SK-N-SH treated with all-trans-retinoic acid at 6 μM for 48 hours (cell line): ENCODE results near the gene DENND1A.

Source experiments
- ATAC-seq: fragments of 200-7000 bp; cut with Tn5 transposase; 3 replicates; pipeline ENCODE4 v1.9.1; 2020; ENCODE audit warnings: mild to moderate bottlenecking, moderate library complexity
- ARNTL ChIP-seq: fragments of 450-650 bp; formaldehyde crosslinking; IDR thresholded peaks from 2 replicates; pipeline ENCODE4 v1.5.0; 2020; ENCODE audit warnings: low read depth, mild to moderate bottlenecking, moderate library complexity, borderline replicate concordance
- CREB5 ChIP-seq: fragments of 250-450 bp; sonication (Bioruptor Pico); IDR thresholded peaks from 2 replicates; pipeline ENCODE4 v1.5.1; 2020; ENCODE audit warnings: low read depth, mild to moderate bottlenecking, moderate library complexity
- CSDC2 ChIP-seq: fragments of 250-450 bp; sonication (Bioruptor Pico); IDR thresholded peaks from 2 replicates; pipeline ENCODE4 v1.5.0; 2020; ENCODE audit warnings: mild to moderate bottlenecking, moderate library complexity
- CSRNP3 ChIP-seq: fragments of 250-450 bp; sonication (Bioruptor Pico); IDR thresholded peaks from 2 replicates; pipeline ENCODE4 v1.5.1; 2021; ENCODE audit warnings: mild to moderate bottlenecking, moderate library complexity
- GLIS3 ChIP-seq: fragments of 250-450 bp; sonication (Bioruptor Pico); IDR thresholded peaks from 2 replicates; pipeline ENCODE4 v1.5.0; 2020; ENCODE audit warnings: mild to moderate bottlenecking, moderate library complexity
- ISL1 ChIP-seq: fragments of 250-450 bp; sonication (Bioruptor Pico); IDR thresholded peaks from 2 replicates; pipeline ENCODE4 v2.1.2; 2022; ENCODE audit warnings: mild to moderate bottlenecking, moderate library complexity
- PATZ1 ChIP-seq: fragments of 250-450 bp; sonication (Bioruptor Pico); IDR thresholded peaks from 2 replicates; pipeline ENCODE4 v1.8.0; 2020; ENCODE audit warnings: mild to moderate bottlenecking, moderate library complexity, borderline replicate concordance
- PPARA ChIP-seq: fragments of 250-450 bp; sonication (Bioruptor Pico); IDR thresholded peaks from 2 replicates; pipeline ENCODE4 v1.5.0; 2020; ENCODE audit warnings: mild to moderate bottlenecking, borderline replicate concordance
- SNAI2 ChIP-seq: fragments of 250-450 bp; sonication (Bioruptor Pico); IDR thresholded peaks from 2 replicates; pipeline ENCODE4 v1.5.0; 2020; ENCODE audit warnings: mild to moderate bottlenecking, moderate library complexity
- TOX ChIP-seq: fragments of 250-450 bp; sonication (Bioruptor Pico); IDR thresholded peaks from 2 replicates; pipeline ENCODE4 v1.8.0; 2021; ENCODE audit warnings: mild to moderate bottlenecking, moderate library complexity, borderline replicate concordance
- TSHZ2 ChIP-seq: fragments of 250-450 bp; sonication (Bioruptor Pico); IDR thresholded peaks from 2 replicates; pipeline ENCODE4 v1.5.0; 2020; ENCODE audit warnings: mild to moderate bottlenecking, moderate library complexity
- ZFP3 ChIP-seq: fragments of 250-450 bp; sonication (Bioruptor Pico); IDR thresholded peaks from 2 replicates; pipeline ENCODE4 v1.5.0; 2020; ENCODE audit warnings: mild to moderate bottlenecking, moderate library complexity
- ZFP30 ChIP-seq: fragments of 450-650 bp; formaldehyde crosslinking; IDR thresholded peaks from 2 replicates; pipeline ENCODE4 v1.5.0; 2022; ENCODE audit warnings: mild to moderate bottlenecking, moderate library complexity
- ZNF565 ChIP-seq: fragments of 450-650 bp; formaldehyde crosslinking; conservative IDR thresholded peaks from 2 replicates; pipeline ENCODE4 v1.5.0; 2020; ENCODE audit warnings: low read depth, mild to moderate bottlenecking, moderate library complexity
- ZNF70 ChIP-seq: fragments of 450-650 bp; formaldehyde crosslinking; IDR thresholded peaks from 2 replicates; pipeline ENCODE4 v1.5.0; 2020; ENCODE audit warnings: mild to moderate bottlenecking, moderate library complexity
- ZNF8 ChIP-seq: fragments of 450-650 bp; formaldehyde crosslinking; IDR thresholded peaks from 2 replicates; pipeline ENCODE4 v1.5.0; 2020; ENCODE audit warnings: mild to moderate bottlenecking, moderate library complexity

DENND1A gene

GRCh38 chr9:123866497-123866896 lies 63.4 kb downstream of the DENND1A start (continued):
- TF ChIP-seq ZNF70 (CRISPR knock-in tag) (no peak), TSHZ2 (no peak), ZNF565 (CRISPR knock-in tag) (no peak)

GRCh38 chr9:123865226-123866000 lies 64.5 kb downstream of the DENND1A start:
- TF ChIP-seq ZFP3 (CRISPR knock-in tag), result no peak
- TF ChIP-seq ZNF70 (CRISPR knock-in tag), result no peak
- TF ChIP-seq CSDC2 (CRISPR knock-in tag), result no peak
- no peak for ATAC-seq

- no peak for TF ChIP-seq TSHZ2
- no peak for TF ChIP-seq CSDC2 (CRISPR knock-in tag)
- no peak for TF ChIP-seq ARNTL (CRISPR knock-in tag)
- TF ChIP-seq GLIS3 (CRISPR knock-in tag), result no peak
- no peak for TF ChIP-seq ZFP3 (CRISPR knock-in tag)
- no peak for TF ChIP-seq PPARA
- no peak for ATAC-seq
Measured at GRCh38 chr9:123864251-123864650, 65.7 kb downstream of the DENND1A start.

GRCh38 chr9:123863164-123863855 lies 66.6 kb downstream of the DENND1A start:
- TF ChIP-seq CSDC2 (CRISPR knock-in tag), result no peak
- no peak for TF ChIP-seq TOX
- TF ChIP-seq GLIS3 (CRISPR knock-in tag), result no peak
- no peak for ATAC-seq

GRCh38 chr9:123861756-123862120 lies 68.2 kb downstream of the DENND1A start:
- no peak for ATAC-seq
- TF ChIP-seq CSRNP3 (CRISPR knock-in tag) (no peak), ZNF70 (CRISPR knock-in tag) (no peak), ZNF565 (CRISPR knock-in tag) (no peak), ZNF8 (CRISPR knock-in tag) (no peak), CREB5 (CRISPR knock-in tag) (no peak), GLIS3 (CRISPR knock-in tag) (no peak), TSHZ2 (no peak), PATZ1 (CRISPR knock-in tag) (no peak), ZFP30 (no peak), SNAI2 (CRISPR knock-in tag) (no peak), PPARA (no peak), ISL1 (no peak), CSDC2 (CRISPR knock-in tag) (no peak)
